Neuron (in vitro differentiated cells): ENCODE results near the gene COL25A1.

Experiments used
- H2AFZ ChIP-seq: one replicate; pipeline ENCODE4 v1.6.1; 2013; ENCODE audit warnings: low read depth, mild to moderate bottlenecking, inconsistent platforms, low read length, moderate library complexity
- H3K27me3 ChIP-seq: one replicate; pipeline ENCODE4 v1.6.1; 2013; ENCODE audit warnings: low read length; ENCODE audit not compliant: insufficient read depth
- H3K36me3 ChIP-seq: one replicate; pipeline ENCODE4 v1.6.1; 2013; ENCODE audit warnings: low read length; ENCODE audit not compliant: insufficient read depth
- H3K4me1 ChIP-seq: one replicate; pipeline ENCODE4 v1.6.1; 2013; ENCODE audit warnings: low read length; ENCODE audit not compliant: insufficient read depth
- H3K4me3 ChIP-seq: 2 replicates; pipeline ENCODE4 v1.5.1; 2013; ENCODE audit warnings: mild to moderate bottlenecking, low read length, moderate library complexity
- H3K9me3 ChIP-seq: one replicate; pipeline ENCODE4 v1.6.1; 2013; ENCODE audit warnings: low read length

Gene COL25A1

GRCh38 chr4:109231331-109231730 lies 71.1 kb downstream of the COL25A1 start:
- no peak overlapping the region for H3K4me3 ChIP-seq
- no peaks in the 10 kb centered on the region for H3K27me3 ChIP-seq
- H3K36me3 ChIP-seq: no peaks in the 10 kb centered on the region
- no peaks in the 10 kb centered on the region for H3K4me1 ChIP-seq
- no peaks in the 10 kb centered on the region for H3K9me3 ChIP-seq
- no peak overlapping the region for H2AFZ ChIP-seq

- Histone ChIP-seq H3K9me3 (no peaks in the 10 kb centered on the region), H3K4me3 (no peak overlapping the region), H3K4me1 (no peaks in the 10 kb centered on the region), H2AFZ (no peak overlapping the region), H3K27me3 (no peaks in the 10 kb centered on the region), H3K36me3 (no peaks in the 10 kb centered on the region)
These were observed 73.4 kb downstream of the COL25A1 start for GRCh38 chr4:109229028-109229427.

GRCh38 chr4:109218288-109218687 lies 84.2 kb downstream of the COL25A1 start:
- Histone ChIP-seq H3K4me3 (no peak overlapping the region), H3K9me3 (no peaks in the 10 kb centered on the region)

GRCh38 chr4:109216085-109216696 lies 86.3 kb downstream of the COL25A1 start:
- H3K4me3 ChIP-seq: no peak overlapping the region
- no peaks in the 10 kb centered on the region for H3K4me1 ChIP-seq
- no peak overlapping the region for H2AFZ ChIP-seq
- no peaks in the 10 kb centered on the region for H3K27me3 ChIP-seq
- no peaks in the 10 kb centered on the region for H3K9me3 ChIP-seq
- H3K36me3 ChIP-seq: no peaks in the 10 kb centered on the region

More at GRCh38 chr4:109218288-109218687, 84.2 kb downstream of the COL25A1 start:
- H2AFZ ChIP-seq: no peak overlapping the region
- no peaks in the 10 kb centered on the region for H3K4me1 ChIP-seq
- H3K36me3 ChIP-seq: no peaks in the 10 kb centered on the region
- H3K27me3 ChIP-seq: no peaks in the 10 kb centered on the region

GRCh38 chr4:109215506-109215905 lies 87.0 kb downstream of the COL25A1 start:
- no peaks in the 10 kb centered on the region for H3K4me1 ChIP-seq

GRCh38 chr4:109214622-109215301 lies 87.7 kb downstream of the COL25A1 start:
- H3K4me1 ChIP-seq: no peaks in the 10 kb centered on the region
- no peaks in the 10 kb centered on the region for H3K9me3 ChIP-seq
- H2AFZ ChIP-seq: no peak overlapping the region

More at GRCh38 chr4:109215506-109215905, 87.0 kb downstream of the COL25A1 start:
- no peak overlapping the region for H3K4me3 ChIP-seq
- H3K27me3 ChIP-seq: no peaks in the 10 kb centered on the region
- H2AFZ ChIP-seq: no peak overlapping the region
- no peaks in the 10 kb centered on the region for H3K36me3 ChIP-seq
- H3K9me3 ChIP-seq: no peaks in the 10 kb centered on the region

GRCh38 chr4:109213056-109213455 lies 89.4 kb downstream of the COL25A1 start:
- no peak overlapping the region for H3K4me3 ChIP-seq
- H2AFZ ChIP-seq: no peak overlapping the region
- no peaks in the 10 kb centered on the region for H3K4me1 ChIP-seq
- H3K36me3 ChIP-seq: no peaks in the 10 kb centered on the region
- H3K9me3 ChIP-seq: no peaks in the 10 kb centered on the region
- no peaks in the 10 kb centered on the region for H3K27me3 ChIP-seq

More at GRCh38 chr4:109214622-109215301, 87.7 kb downstream of the COL25A1 start:
- Histone ChIP-seq H3K27me3 (no peaks in the 10 kb centered on the region), H3K36me3 (no peaks in the 10 kb centered on the region), H3K4me3 (no peak overlapping the region)

GRCh38 chr4:109211671-109212070 lies 90.8 kb downstream of the COL25A1 start:
- Histone ChIP-seq H3K4me1 (no peaks in the 10 kb centered on the region), H3K9me3 (no peaks in the 10 kb centered on the region), H3K4me3 (no peak overlapping the region), H3K36me3 (no peaks in the 10 kb centered on the region), H3K27me3 (no peaks in the 10 kb centered on the region), H2AFZ (no peak overlapping the region)

- Histone ChIP-seq H2AFZ (no peak overlapping the region), H3K36me3 (no peaks in the 10 kb centered on the region)
These were observed 92.8 kb downstream of the COL25A1 start for GRCh38 chr4:109209647-109210046.

GRCh38 chr4:109207898-109208297 lies 94.6 kb downstream of the COL25A1 start:
- H2AFZ ChIP-seq: no peak overlapping the region
- no peaks in the 10 kb centered on the region for H3K27me3 ChIP-seq
- no peaks in the 10 kb centered on the region for H3K36me3 ChIP-seq
- H3K4me1 ChIP-seq: no peaks in the 10 kb centered on the region
- H3K9me3 ChIP-seq: no peaks in the 10 kb centered on the region
- H3K4me3 ChIP-seq: no peak overlapping the region

More at GRCh38 chr4:109209647-109210046, 92.8 kb downstream of the COL25A1 start:
- no peak overlapping the region for H3K4me3 ChIP-seq
- no peaks in the 10 kb centered on the region for H3K4me1 ChIP-seq
- no peaks in the 10 kb centered on the region for H3K9me3 ChIP-seq
- no peaks in the 10 kb centered on the region for H3K27me3 ChIP-seq

GRCh38 chr4:109207061-109207460 lies 95.4 kb downstream of the COL25A1 start:
- no peak overlapping the region for H2AFZ ChIP-seq
- H3K36me3 ChIP-seq: no peaks in the 10 kb centered on the region
- no peak overlapping the region for H3K4me3 ChIP-seq
- H3K4me1 ChIP-seq: no peaks in the 10 kb centered on the region
- no peaks in the 10 kb centered on the region for H3K27me3 ChIP-seq
- H3K9me3 ChIP-seq: no peaks in the 10 kb centered on the region

- Histone ChIP-seq H2AFZ (no peak overlapping the region), H3K4me3 (no peak overlapping the region), H3K36me3 (no peaks in the 10 kb centered on the region), H3K27me3 (no peaks in the 10 kb centered on the region), H3K4me1 (no peaks in the 10 kb centered on the region), H3K9me3 (no peaks in the 10 kb centered on the region)
These were observed 95.8 kb downstream of the COL25A1 start for GRCh38 chr4:109206620-109207019.

- no peaks in the 10 kb centered on the region for H3K4me1 ChIP-seq
- H3K36me3 ChIP-seq: no peaks in the 10 kb centered on the region
- H3K27me3 ChIP-seq: no peaks in the 10 kb centered on the region
- H3K4me3 ChIP-seq: no peak overlapping the region
- no peak overlapping the region for H2AFZ ChIP-seq
- no peaks in the 10 kb centered on the region for H3K9me3 ChIP-seq
These were observed 97.3 kb downstream of the COL25A1 start for GRCh38 chr4:109205186-109205585.
